H54 (cell line): Measurements from ENCODE around the gene OLFM4.

Source experiments
- DNase-seq: peaks from one replicate; pipeline ENCODE4 v3.0.0; 2011; ENCODE audit warnings: low spot score, mixed read lengths; ENCODE audit not compliant: insufficient read length
- FAIRE-seq: peaks from 3 replicates; lab custom pipeline; 2011; peaks lifted over from hg19 to GRCh38; lab: Jason Lieb, UNC
- POLR2A ChIP-seq: IDR thresholded peaks from 2 replicates; pipeline ENCODE4 v1.6.1; 2011; ENCODE audit warnings: low read depth, mild to moderate bottlenecking, low read length

OLFM4 gene

DNA sequence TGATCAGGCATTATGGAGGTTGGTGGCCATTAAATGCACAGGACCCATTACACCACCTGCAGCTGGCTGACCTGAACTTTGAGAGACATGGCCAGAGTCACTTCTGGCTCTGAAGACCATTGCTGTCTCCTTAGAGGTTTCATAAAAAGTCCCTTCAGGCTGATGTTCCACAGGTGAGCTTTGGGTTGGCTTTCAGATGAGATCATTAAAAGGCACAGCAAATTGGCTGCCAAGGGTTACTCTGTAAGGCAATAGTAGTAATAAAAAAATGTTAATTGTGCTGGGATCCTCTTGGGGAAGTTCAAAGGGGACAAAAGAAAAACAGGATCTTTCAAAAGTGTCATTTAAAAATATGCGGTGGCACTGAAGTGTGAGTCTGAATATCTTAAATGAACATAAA, 4.2 kb downstream of the OLFM4 start:
- no peak for FAIRE-seq
- DNase-seq, result no peak
- no peak for TF ChIP-seq POLR2A

GRCh38 chr13:53038993-53039392, 10.4 kb downstream of the OLFM4 start:
- no peak for TF ChIP-seq POLR2A
- no peak for FAIRE-seq
- no peak for DNase-seq

DNA sequence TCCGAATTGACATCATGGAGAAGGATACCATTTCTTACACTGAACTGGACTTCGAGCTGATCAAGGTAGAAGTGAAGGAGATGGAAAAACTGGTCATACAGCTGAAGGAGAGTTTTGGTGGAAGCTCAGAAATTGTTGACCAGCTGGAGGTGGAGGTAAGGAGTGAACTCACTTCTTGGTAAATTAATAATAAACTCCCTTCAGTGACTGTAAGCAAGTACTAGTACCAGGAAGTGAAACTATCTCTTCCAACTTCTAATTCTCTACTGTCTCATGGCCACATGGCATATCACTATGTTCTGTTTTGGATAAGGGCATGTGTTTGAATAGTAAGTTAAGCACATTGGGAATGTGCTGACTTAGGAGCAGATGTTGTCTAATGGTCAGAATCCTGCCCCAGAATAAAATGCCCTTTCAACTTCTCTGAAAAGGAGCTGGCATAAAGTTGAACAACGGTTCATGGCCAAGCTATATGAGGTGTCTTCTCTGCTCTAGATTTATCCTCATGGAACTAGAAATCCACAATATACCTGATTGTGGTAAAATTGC, 13.4 kb downstream of the OLFM4 start:
- FAIRE-seq (no peak), DNase-seq (no peak)
- TF ChIP-seq POLR2A, result no peak

DNA sequence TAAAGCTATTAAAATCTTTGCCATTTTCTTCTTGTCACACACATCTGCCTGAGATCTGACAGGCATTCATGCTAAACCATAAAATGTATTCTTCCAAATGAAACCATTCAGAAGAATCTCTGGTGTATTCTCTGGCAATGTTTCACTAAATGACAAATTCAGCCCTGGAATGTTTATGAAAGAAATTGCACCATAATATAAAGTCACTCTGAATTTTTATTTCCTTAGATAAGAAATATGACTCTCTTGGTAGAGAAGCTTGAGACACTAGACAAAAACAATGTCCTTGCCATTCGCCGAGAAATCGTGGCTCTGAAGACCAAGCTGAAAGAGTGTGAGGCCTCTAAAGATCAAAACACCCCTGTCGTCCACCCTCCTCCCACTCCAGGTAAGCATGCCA, 14.3 kb downstream of the OLFM4 start:
- no peak for DNase-seq
- no peak for TF ChIP-seq POLR2A
- no peak for FAIRE-seq

DNA sequence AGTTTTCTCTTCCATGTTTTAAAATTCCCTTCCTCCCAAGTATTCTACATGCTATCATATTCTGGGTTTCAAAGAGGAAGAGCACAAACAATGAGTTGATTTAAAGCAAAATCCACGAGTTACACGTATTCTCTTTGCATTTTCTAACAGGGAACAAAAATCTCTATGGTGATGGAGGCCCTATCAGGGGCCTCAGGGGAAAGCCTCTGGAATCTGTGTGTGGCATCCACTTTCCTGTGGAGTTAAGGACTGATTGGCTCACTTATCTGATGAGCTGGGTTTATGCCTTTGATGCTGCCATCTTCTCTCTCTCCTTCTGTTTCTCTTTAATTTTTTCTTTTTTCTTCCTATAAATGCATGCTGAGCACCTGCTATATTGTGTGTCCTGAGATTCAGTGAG, 14.8 kb downstream of the OLFM4 start:
- DNase-seq (no peak), FAIRE-seq (no peak)
- TF ChIP-seq POLR2A, result no peak

DNA sequence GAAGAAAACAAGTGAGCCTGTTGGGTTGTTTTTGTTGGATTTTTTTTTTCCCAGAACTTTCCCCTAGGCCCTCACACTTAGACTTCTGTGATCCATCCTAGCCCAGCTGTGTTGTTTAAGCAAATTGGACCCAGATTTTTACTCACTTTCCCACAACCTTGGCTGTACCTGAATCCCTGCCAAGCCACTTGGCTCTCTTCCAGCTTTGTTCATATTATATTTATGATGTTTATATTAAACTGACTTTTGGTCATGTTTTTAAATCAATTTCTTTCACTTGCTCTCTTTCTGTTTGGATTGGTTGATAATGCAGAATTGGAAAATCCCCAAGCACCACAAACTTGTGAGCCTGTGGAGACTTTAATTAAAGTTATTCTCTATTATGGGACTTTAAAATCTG, 16.6 kb downstream of the OLFM4 start:
- no peak for DNase-seq

GRCh38 chr13:53048880-53049279, 20.3 kb downstream of the OLFM4 start:
- DNase-seq, result no peak
- no peak for TF ChIP-seq POLR2A
- FAIRE-seq, result no peak

More for the DNA sequence above, 16.6 kb downstream of the OLFM4 start:
- TF ChIP-seq POLR2A, result no peak
- FAIRE-seq, result no peak

DNA sequence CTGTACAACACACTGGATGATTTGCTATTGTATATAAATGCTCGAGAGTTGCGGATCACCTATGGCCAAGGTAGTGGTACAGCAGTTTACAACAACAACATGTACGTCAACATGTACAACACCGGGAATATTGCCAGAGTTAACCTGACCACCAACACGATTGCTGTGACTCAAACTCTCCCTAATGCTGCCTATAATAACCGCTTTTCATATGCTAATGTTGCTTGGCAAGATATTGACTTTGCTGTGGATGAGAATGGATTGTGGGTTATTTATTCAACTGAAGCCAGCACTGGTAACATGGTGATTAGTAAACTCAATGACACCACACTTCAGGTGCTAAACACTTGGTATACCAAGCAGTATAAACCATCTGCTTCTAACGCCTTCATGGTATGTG, 21.5 kb downstream of the OLFM4 start:
- DNase-seq (no peak), FAIRE-seq (no peak)
- TF ChIP-seq POLR2A, result no peak

DNA sequence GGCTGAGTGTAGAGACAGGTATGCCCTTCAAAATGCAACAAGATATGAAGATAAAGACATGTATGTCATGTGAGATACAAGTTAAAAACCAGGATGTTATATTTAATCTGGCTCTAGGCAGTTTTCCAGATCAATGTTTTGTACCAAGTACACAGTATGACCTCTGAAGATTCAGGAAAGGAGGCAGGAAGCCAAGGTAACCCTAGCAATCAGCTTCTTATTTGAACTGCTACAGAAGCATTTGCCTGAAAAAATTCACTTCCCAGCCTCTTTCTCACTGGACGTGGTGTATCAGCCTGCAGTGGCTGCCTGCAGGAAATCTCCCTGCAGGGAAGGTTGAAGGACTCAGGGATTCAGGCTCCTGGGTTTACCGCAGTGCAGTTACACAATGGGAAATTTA, 24.1 kb downstream of the OLFM4 start:
- no peak for TF ChIP-seq POLR2A
- no peak for FAIRE-seq
- DNase-seq, result no peak

GRCh38 chr13:53054569-53054968, 26.0 kb downstream of the OLFM4 start:
- FAIRE-seq (no peak), DNase-seq (no peak)
- no peak for TF ChIP-seq POLR2A

GRCh38 chr13:53058065-53058679, 29.6 kb downstream of the OLFM4 start:
- TF ChIP-seq POLR2A, result no peak
- DNase-seq, result no peak

GRCh38 chr13:53060840-53061490, 32.4 kb downstream of the OLFM4 start:
- no peak for FAIRE-seq
- DNase-seq, result no peak
- TF ChIP-seq POLR2A, result no peak

More at GRCh38 chr13:53058065-53058679, 29.6 kb downstream of the OLFM4 start:
- no peak for FAIRE-seq

GRCh38 chr13:53064731-53065130, 36.1 kb downstream of the OLFM4 start:
- TF ChIP-seq POLR2A, result no peak
- no peak for DNase-seq
- FAIRE-seq, result no peak

DNA sequence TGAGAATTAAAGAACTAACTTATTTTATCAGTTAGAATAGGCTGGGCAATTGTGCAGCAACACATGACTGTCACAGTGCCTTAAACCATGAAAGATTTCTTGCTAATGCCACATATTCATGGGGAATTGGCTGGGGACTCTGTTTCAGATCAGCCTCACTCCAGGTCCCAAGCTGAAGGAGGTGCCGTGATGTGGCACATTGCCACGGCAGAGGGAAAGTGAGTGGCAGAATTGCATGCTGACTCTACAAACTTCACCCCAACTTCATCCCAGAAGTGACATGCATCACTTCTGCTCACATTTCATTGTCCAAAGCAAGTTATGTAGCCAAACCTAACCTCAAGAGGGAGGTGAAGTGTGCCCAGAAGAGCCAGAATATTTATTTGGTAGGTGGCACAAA, 37.8 kb downstream of the OLFM4 start:
- FAIRE-seq (no peak), DNase-seq (no peak)
- no peak for TF ChIP-seq POLR2A
